ENCODE data around the gene GALNT2.

Gene GALNT2

GRCh38 chr1:230186003-230186863 is 119.2 kb downstream of the GALNT2 start:
- H3K9me2 ChIP-seq (replicated peaks; ENCODE audit: insufficient read depth, low read length) = no peaks in the 10 kb centered on the region
- no peaks in the 10 kb centered on the region for H3F3A ChIP-seq (ENCODE audit: insufficient read depth, low read length)
- H3K27ac ChIP-seq (ENCODE audit: low read length) = no peak overlapping the region
- H3K79me2 ChIP-seq (ENCODE audit: low read length) = peaks cover 76% of the 10 kb centered on the region
- H3K4me3 ChIP-seq (ENCODE audit: low read length) = no peak overlapping the region
- no peak overlapping the region for H3K9ac ChIP-seq (ENCODE audit: low read length)
- H4K20me1 ChIP-seq (ENCODE audit: insufficient read depth, low read length) = no peaks in the 10 kb centered on the region
- DNase-seq = no peak
- H3K36me3 ChIP-seq (replicated peaks; ENCODE audit: insufficient read depth, low read length) = no peaks in the 10 kb centered on the region
- TF ChIP-seq EZH2phosphoT487 (IDR thresholded peaks at IDR 0.05; ENCODE audit: low read length) = no peak
- no peak for TF ChIP-seq EZH2 (optimal IDR thresholded peaks at IDR 0.05; ENCODE audit: low read depth, low read length)
- TF ChIP-seq CTCF (IDR thresholded peaks at IDR 0.05; ENCODE audit: low read length) = no peak
- H2AFZ ChIP-seq (ENCODE audit: low read length) = no peak overlapping the region
- no peaks in the 10 kb centered on the region for H3K27me3 ChIP-seq (replicated peaks; ENCODE audit: insufficient read depth, low read length)
- no peaks in the 10 kb centered on the region for H3K9me3 ChIP-seq (replicated peaks; ENCODE audit: insufficient read depth, low read length)
- H3K4me1 ChIP-seq (ENCODE audit: low read length) = peaks cover 5% of the 10 kb centered on the region
- no peak overlapping the region for H3K4me2 ChIP-seq (ENCODE audit: low read depth, low read length)

- no peak overlapping the region for H3K4me2 ChIP-seq (ENCODE audit: low read depth, low read length)
- H3F3A ChIP-seq (ENCODE audit: insufficient read depth, low read length) = no peaks in the 10 kb centered on the region
- H3K9me3 ChIP-seq (replicated peaks; ENCODE audit: insufficient read depth, low read length) = no peaks in the 10 kb centered on the region
- no peak overlapping the region for H3K27ac ChIP-seq (ENCODE audit: low read length)
- no peak overlapping the region for H2AFZ ChIP-seq (ENCODE audit: low read length)
- H3K4me1 ChIP-seq (ENCODE audit: low read length) = peaks cover 5% of the 10 kb centered on the region
- no peak overlapping the region for H3K4me3 ChIP-seq (ENCODE audit: low read length)
- H3K9ac ChIP-seq (ENCODE audit: low read length) = no peak overlapping the region
- TF ChIP-seq CTCF (IDR thresholded peaks at IDR 0.05; ENCODE audit: low read length) (no peak), EZH2 (optimal IDR thresholded peaks at IDR 0.05; ENCODE audit: low read depth, low read length) (no peak), EZH2phosphoT487 (IDR thresholded peaks at IDR 0.05; ENCODE audit: low read length) (no peak)
- peaks cover 75% of the 10 kb centered on the region for H3K79me2 ChIP-seq (ENCODE audit: low read length)
- peak; percentile 19 for DNase-seq
- no peaks in the 10 kb centered on the region for H3K9me2 ChIP-seq (replicated peaks; ENCODE audit: insufficient read depth, low read length)
- no peaks in the 10 kb centered on the region for H3K36me3 ChIP-seq (replicated peaks; ENCODE audit: insufficient read depth, low read length)
- no peaks in the 10 kb centered on the region for H3K27me3 ChIP-seq (replicated peaks; ENCODE audit: insufficient read depth, low read length)
- H4K20me1 ChIP-seq (ENCODE audit: insufficient read depth, low read length) = no peaks in the 10 kb centered on the region
These were observed 119.8 kb downstream of the GALNT2 start for GRCh38 chr1:230186874-230187273.

- no peak overlapping the region for H3K9ac ChIP-seq (ENCODE audit: low read length)
- no peak overlapping the region for H2AFZ ChIP-seq (ENCODE audit: low read length)
- no peak overlapping the region for H3K4me3 ChIP-seq (ENCODE audit: low read length)
- H3K27me3 ChIP-seq (replicated peaks; ENCODE audit: insufficient read depth, low read length) = no peaks in the 10 kb centered on the region
- no peak for DNase-seq
- H3F3A ChIP-seq (ENCODE audit: insufficient read depth, low read length) = no peaks in the 10 kb centered on the region
- no peak overlapping the region for H3K27ac ChIP-seq (ENCODE audit: low read length)
- H3K9me3 ChIP-seq (replicated peaks; ENCODE audit: insufficient read depth, low read length) = no peaks in the 10 kb centered on the region
- no peaks in the 10 kb centered on the region for H3K36me3 ChIP-seq (replicated peaks; ENCODE audit: insufficient read depth, low read length)
- H3K9me2 ChIP-seq (replicated peaks; ENCODE audit: insufficient read depth, low read length) = no peaks in the 10 kb centered on the region
- peaks cover 77% of the 10 kb centered on the region for H3K79me2 ChIP-seq (ENCODE audit: low read length)
- H4K20me1 ChIP-seq (ENCODE audit: insufficient read depth, low read length) = no peaks in the 10 kb centered on the region
- peaks cover 5% of the 10 kb centered on the region for H3K4me1 ChIP-seq (ENCODE audit: low read length)
- H3K4me2 ChIP-seq (ENCODE audit: low read depth, low read length) = no peak overlapping the region
- TF ChIP-seq CTCF (IDR thresholded peaks at IDR 0.05; ENCODE audit: low read length) (no peak), EZH2 (optimal IDR thresholded peaks at IDR 0.05; ENCODE audit: low read depth, low read length) (no peak), EZH2phosphoT487 (IDR thresholded peaks at IDR 0.05; ENCODE audit: low read length) (no peak)
These were observed 120.3 kb downstream of the GALNT2 start for GRCh38 chr1:230187290-230187689.

Measured in MM.1S (cell line).